Measurements from ENCODE around the gene SPATA17. TPM values are rescaled to one million over a fixed set of nuclear protein-coding genes. Genes with fewer than 3 reads are reported as not detected.

The SPATA17 gene
- total and polyA plus RNA-seq, 2 donors (not counting 3 experiments of a cell fraction or from before 2014, with no cell fraction given), result not detected

DNA sequence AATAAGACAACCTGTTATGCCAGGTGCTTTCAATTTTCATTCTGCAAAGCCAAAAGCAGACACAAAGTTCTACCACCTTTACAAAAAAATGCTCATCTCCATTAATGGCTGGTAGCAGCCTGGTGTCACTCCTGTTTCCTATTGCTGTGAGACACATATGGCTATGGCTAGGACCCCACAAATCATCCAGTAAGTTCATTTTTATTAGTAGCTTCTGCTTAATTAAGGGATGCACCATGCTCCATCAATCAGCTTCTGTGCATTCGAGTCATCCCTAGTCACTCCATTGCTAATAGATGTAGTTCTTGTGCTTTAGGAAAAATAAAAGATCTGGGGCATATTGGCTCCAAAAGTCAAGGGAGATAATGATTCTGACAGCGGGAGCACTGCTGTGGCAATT, 257.2 kb downstream of the SPATA17 start:
- H3K4me3 ChIP-seq (replicated peaks in 1 of 3; ENCODE audit: insufficient read depth in 1 of 3, low read depth in 1 of 3, low read length in 3 of 3), result no peak overlapping the region
- FAIRE-seq (no peak), DNase-seq (ENCODE audit: low read depth, low spot score) (no peak)
- H3K4me1 ChIP-seq (ENCODE audit: control insufficient read depth, extremely low read depth, insufficient read depth, low read length), result no peaks in the 10 kb centered on the region
- intact Hi-C loops (cut with micrococcal nuclease) (no loop called here), dilution Hi-C loops (cut with MboI; ENCODE audit: extremely low pct_ligation_motif_present, low sequenced_read_pairs) (no loop called here)
- ChIA-PET CTCF (no interaction called here), POLR2A (no interaction called here)
- no peaks in the 10 kb centered on the region for H3K27me3 ChIP-seq (ENCODE audit: control insufficient read depth in 2 of 2, insufficient read depth in 2 of 2, low read length in 2 of 2)
- H2AFZ ChIP-seq (ENCODE audit: low read depth, low read length), result no peak overlapping the region
- TF ChIP-seq EZH2 (IDR thresholded peaks at IDR 0.05; ENCODE audit: borderline replicate concordance, low read depth, low read length, severe bottlenecking) (no peak), GATA2 (IDR thresholded peaks at IDR 0.05; ENCODE audit: insufficient read depth, insufficient read length, low read depth, low read length) (no peak), POLR2A (IDR thresholded peaks at IDR 0.05; ENCODE audit: low read depth, low read length) (no peak), POLR2AphosphoS5 (IDR thresholded peaks at IDR 0.05; ENCODE audit: insufficient read depth, low read depth, low read length) (no peak), JUN (IDR thresholded peaks at IDR 0.05; ENCODE audit: borderline replicate concordance, insufficient read depth, insufficient read length, low read depth) (no peak), FOS (IDR thresholded peaks at IDR 0.05; ENCODE audit: borderline replicate concordance, insufficient read depth, low read length) (no peak), MYC (IDR thresholded peaks at IDR 0.05; ENCODE audit: low read depth, low read length) (no peak), CTCF (IDR thresholded peaks at IDR 0.05; ENCODE audit: extremely low read depth in 1 of 2, insufficient read depth in 1 of 2, low read depth in 1 of 2, low read length in 2 of 2) (no peak)
- TF ChIP-seq, protein P1, sequence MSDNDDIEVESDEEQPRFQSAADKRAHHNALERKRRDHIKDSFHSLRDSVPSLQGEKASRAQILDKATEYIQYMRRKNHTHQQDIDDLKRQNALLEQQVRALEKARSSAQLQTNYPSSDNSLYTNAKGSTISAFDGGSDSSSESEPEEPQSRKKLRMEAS (IDR thresholded peaks at IDR 0.05; ENCODE audit: insufficient read depth, insufficient read length), result no peak
- no peaks in the 10 kb centered on the region for H3K79me2 ChIP-seq (ENCODE audit: control insufficient read depth, insufficient read depth, low read length)
- H3K36me3 ChIP-seq (ENCODE audit: control insufficient read depth in 2 of 2, extremely low read depth in 1 of 2, insufficient read depth in 2 of 2, low read length in 2 of 2), result no peaks in the 10 kb centered on the region
- H4K20me1 ChIP-seq (replicated peaks; ENCODE audit: control insufficient read depth, extremely low read depth, insufficient read depth, low read length), result no peaks in the 10 kb centered on the region
- no peaks in the 10 kb centered on the region for H3K9me1 ChIP-seq (replicated peaks; ENCODE audit: control insufficient read depth, extremely low read depth, insufficient read depth, low read length)
- H3K9ac ChIP-seq (replicated peaks; ENCODE audit: extremely low read depth, insufficient read depth, low read length), result no peak overlapping the region
- BruUV-seq (replicated peaks), result no TSS peak
- no peak overlapping the region for H3K27ac ChIP-seq (ENCODE audit: insufficient read depth, low read depth, low read length)
- no peaks in the 10 kb centered on the region for H3K9me3 ChIP-seq (replicated peaks; ENCODE audit: control insufficient read depth, insufficient read depth, low read length)
- no peak overlapping the region for H3K4me2 ChIP-seq (ENCODE audit: insufficient read depth, low read length)
